Omental fat pad (tissue), 4 donors: ENCODE results near the gene LRR1. TPM values are rescaled to one million over a fixed set of nuclear protein-coding genes. Genes with fewer than 3 reads are reported as not detected.
"Not testable (repeated sequence)": the region's sequence is repeated elsewhere in the genome, so short reads cannot be mapped to it uniquely, and the experiment has no call there.

Experiments used
- ATAC-seq: fragments of 150-250 bp; one replicate; pipeline ENCODE4 v1.9.1; 2016; ENCODE audit warnings: mild to moderate bottlenecking, moderate library complexity; ENCODE audit not compliant: low FRiP score
- DNase-seq: peaks from one replicate; pipeline ENCODE4 v3.0.0-alpha.2; 2019; ENCODE audit warnings: low spot score
- small RNA-seq: library from RNA; depleted of rRNA; stranded (forward); fragments of <200 nt; gene quantifications from one replicate; pipeline ENCODE3, GENCODE V24; 2016
- total RNA-seq, 4 donors: library from RNA; depleted of rRNA; stranded (reverse); fragments of >200 nt; gene quantifications; one replicate each; pipeline ENCODE4 v1.1.0, GENCODE V29; 2016
- TF ChIP-seq, protein P1 (sequence below), 3 donors: fragments of 450-650 bp; IDR thresholded peaks; one replicate each; pipeline ENCODE4 v1.5.1; 2016 to 2017; ENCODE audit warnings: antibody characterized with exemption in 3 of 3, mild to moderate bottlenecking in 3 of 3, moderate library complexity in 2 of 3

The LRR1 gene
- total RNA-seq, 4 donors from 2014 or later = 5.0 to 15.6 (median 8.1) TPM

DNA sequence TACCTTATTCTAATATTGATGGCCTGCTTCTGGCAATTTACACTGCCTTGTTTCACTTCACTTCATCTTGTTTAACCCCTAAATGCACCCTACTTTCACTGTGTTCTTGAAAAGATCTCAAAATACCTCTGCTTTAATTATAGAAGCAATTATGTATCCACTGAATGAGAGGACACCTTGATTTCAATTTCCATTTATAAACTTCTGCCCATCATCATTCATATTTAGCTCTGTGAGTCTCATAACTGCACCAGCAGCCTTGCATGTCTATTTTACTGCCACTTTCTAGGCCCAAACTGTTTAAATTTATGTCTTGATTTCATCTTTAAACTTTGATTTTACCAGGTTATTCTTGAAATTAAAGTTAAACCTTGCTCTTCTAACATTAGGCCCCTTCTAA, 43.4 kb downstream of the LRR1 start:
- DNase-seq (no peak), ATAC-seq (no peak)
- TF ChIP-seq, protein P1, sequence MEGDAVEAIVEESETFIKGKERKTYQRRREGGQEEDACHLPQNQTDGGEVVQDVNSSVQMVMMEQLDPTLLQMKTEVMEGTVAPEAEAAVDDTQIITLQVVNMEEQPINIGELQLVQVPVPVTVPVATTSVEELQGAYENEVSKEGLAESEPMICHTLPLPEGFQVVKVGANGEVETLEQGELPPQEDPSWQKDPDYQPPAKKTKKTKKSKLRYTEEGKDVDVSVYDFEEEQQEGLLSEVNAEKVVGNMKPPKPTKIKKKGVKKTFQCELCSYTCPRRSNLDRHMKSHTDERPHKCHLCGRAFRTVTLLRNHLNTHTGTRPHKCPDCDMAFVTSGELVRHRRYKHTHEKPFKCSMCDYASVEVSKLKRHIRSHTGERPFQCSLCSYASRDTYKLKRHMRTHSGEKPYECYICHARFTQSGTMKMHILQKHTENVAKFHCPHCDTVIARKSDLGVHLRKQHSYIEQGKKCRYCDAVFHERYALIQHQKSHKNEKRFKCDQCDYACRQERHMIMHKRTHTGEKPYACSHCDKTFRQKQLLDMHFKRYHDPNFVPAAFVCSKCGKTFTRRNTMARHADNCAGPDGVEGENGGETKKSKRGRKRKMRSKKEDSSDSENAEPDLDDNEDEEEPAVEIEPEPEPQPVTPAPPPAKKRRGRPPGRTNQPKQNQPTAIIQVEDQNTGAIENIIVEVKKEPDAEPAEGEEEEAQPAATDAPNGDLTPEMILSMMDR (IDR thresholded peaks at IDR 0.05) = no peak

DNA sequence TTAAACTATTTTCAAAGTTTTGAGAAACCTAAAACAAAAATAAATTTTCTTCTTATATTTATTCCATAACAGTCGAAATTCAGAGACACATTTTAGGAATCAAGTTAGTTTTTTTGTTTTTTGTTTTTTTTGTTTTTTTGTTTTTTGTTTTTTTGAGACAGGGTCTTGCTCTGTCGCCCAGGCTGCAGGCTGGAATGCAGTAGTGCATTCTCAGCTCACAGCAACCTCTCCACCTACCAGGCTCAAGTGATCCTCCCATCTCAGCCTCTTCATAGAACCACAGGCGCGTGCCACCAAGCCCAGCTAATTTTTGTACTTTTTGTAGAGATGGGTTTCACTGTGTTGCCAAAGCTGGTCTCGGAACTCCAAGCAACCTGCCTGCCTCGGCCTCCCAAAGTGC, 54.8 kb downstream of the LRR1 start:
- TF ChIP-seq, protein P1 (IDR thresholded peaks at IDR 0.05) = no peak
- no peak for ATAC-seq

DNA sequence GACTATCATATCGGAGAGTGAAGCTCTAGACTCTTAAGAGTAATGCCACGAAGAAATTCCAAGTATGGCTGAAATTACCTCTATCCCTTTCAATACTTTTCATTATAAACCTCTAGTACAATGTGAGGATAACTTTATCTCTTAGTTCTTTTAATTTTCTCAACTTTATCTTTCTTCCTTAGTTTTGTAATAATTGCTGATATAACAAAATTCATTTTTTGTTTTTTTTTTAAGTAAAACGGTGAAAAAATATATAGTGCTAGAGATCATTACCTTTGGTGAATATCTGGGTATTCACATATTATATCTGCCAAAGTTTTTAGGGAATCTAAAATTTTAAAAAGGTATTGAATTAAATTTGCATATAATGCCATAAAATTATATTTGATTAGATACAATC, 55.8 kb downstream of the LRR1 start:
- no peak for ATAC-seq
- DNase-seq = no peak
- TF ChIP-seq, protein P1 (IDR thresholded peaks at IDR 0.05) = no peak

More for the DNA sequence above, 54.8 kb downstream of the LRR1 start:
- no peak for DNase-seq

DNA sequence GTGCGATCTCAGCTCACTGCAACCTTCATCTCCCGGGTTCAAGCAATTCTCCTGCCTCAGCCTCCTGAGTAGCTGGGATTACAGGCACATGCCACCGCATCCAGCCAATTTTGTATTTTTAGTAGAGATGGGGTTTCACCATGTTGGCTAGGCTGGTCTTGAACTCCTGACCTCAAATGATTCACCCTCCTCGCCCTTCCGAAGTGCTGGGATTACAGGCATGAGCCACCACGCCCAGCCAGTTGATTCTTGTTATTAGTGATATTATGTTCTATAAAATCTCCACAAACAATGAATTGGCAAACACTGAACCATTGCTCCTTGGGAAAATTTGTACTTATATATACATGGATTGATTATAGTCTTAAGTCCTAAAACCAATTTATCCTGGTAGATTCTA, 58.8 kb downstream of the LRR1 start:
- not testable (repeated sequence) for DNase-seq

DNA sequence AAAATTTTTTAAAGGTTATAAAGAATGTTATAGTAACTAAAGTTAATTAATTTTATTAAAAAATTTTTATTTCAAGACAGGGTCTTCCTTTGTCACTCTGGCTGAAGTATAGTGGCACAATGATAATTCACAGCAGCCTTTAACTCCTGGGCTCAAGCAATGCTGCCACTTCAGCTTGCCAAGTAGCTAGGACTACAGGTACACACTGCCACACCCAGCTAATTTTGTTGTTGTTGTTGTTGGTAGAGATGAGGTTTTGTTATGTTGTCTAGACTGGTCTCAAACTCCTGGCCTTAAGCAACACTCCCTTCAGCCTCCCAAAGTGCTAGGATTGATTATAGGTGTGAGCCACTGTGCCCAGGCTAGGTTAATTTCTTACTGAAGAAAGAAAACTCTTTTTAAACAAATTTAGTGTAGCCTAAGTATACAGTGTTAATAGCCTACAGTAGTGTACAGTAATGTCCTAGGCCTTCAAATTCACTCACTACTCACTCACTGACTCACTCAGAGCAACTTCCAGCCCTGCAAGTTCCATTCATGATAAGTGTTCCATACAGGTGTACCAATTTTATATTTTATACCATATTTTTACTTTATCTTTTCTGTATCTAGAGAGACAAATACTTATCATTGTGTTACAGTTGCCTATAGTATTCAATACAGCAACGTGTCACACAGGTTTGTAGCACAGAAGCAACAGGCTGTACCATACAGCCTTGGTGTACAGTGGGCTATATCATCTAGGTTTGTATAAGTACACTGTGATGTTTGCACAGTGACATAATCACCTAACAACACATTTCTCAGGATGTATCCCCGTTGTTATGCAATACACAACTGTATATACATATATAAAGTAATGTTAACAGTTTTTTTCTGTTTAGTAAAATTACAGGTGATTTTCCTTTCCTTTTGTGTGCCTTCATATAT, 61.1 kb downstream of the LRR1 start:
- DNase-seq = no peak
- no peak for ATAC-seq
- TF ChIP-seq, protein P1 (IDR thresholded peaks at IDR 0.05) = no peak

More for the DNA sequence above, 58.8 kb downstream of the LRR1 start:
- ATAC-seq = not testable (repeated sequence)

Small RNAs within 50 kb of the gene (small RNA-seq; reads per million reads assigned to genes)
- not detected for gene AL139099.3
- gene AL139099.4 = not detected
- gene RF00019 = not detected
- not detected for gene RNA5SP384

Other genes starting within 250 kb of the LRR1 start
- gene RPS29, start 12.6 kb upstream of the LRR1 start, total RNA-seq = over 10,000 TPM in 1 of 4 donors, 1,000 to 10,000 TPM in 3; 4,173 to 10,135 (median 9,095) TPM
- gene RPL36AL, start 21.7 kb downstream of the LRR1 start, total RNA-seq = 100 to 1,000 TPM; 150 to 280 (median 234) TPM
- gene MGAT2, start 21.9 kb downstream of the LRR1 start, total RNA-seq = 10 to 100 TPM; 32.3 to 70.6 (median 36.5) TPM
- gene DNAAF2, start 36.3 kb downstream of the LRR1 start, total RNA-seq = 10 to 100 TPM in 2 of 4 donors, 1 to 10 TPM in 2; 7.2 to 16.5 (median 10.3) TPM
- 1 to 10 TPM in 3 of 4 donors, under 1 TPM in 1; 0.84 to 2.6 (median 2.1) TPM for gene POLE2, start 89.3 kb downstream of the LRR1 start, total RNA-seq
- gene KLHDC1, start 94.2 kb downstream of the LRR1 start, total RNA-seq = 10 to 100 TPM in 1 of 4 donors, 1 to 10 TPM in 3; 2.9 to 10.2 (median 7.1) TPM
- 10 to 100 TPM; 30.5 to 82.4 (median 50.6) TPM for gene KLHDC2, start 169.2 kb downstream of the LRR1 start, total RNA-seq